HCT116 (cell line): ENCODE measurements around the gene DNASE2B.

ENCODE experiments used
- EZH2 ChIP-seq: fragments of 200-600 bp; sonication (generic); IDR thresholded peaks from 2 replicates; pipeline ENCODE4 v1.6.1; 2017; ENCODE audit warnings: antibody characterized with exemption, mixed run types
- JUND ChIP-seq: IDR thresholded peaks from 2 replicates; pipeline ENCODE4 v1.6.1; 2012
- POLR2A ChIP-seq: IDR thresholded peaks from 2 replicates; pipeline ENCODE4 v1.7.0; 2011; ENCODE audit warnings: borderline replicate concordance; ENCODE audit not compliant: insufficient read depth, insufficient read length; ENCODE audit errors: extremely low read depth
- POLR2AphosphoS5 ChIP-seq: IDR thresholded peaks from 2 replicates; pipeline ENCODE4 v1.6.1; 2011; ENCODE audit warnings: mild to moderate bottlenecking, low read depth, low read length, moderate library complexity
- SP1 ChIP-seq: IDR thresholded peaks from 2 replicates; pipeline ENCODE4 v1.6.1; 2012; ENCODE audit warnings: low read depth
- SRF ChIP-seq: IDR thresholded peaks from 2 replicates; pipeline ENCODE4 v1.6.1; 2012; ENCODE audit warnings: low read depth
- TCF7L2 ChIP-seq: IDR thresholded peaks from 2 replicates; pipeline ENCODE4 v1.7.0; 2011; ENCODE audit warnings: borderline replicate concordance, inconsistent platforms; ENCODE audit not compliant: insufficient read depth, insufficient read length; ENCODE audit errors: extremely low read depth
- TF ChIP-seq, protein P1 (sequence below), 3 experiments: fragments of 200-600 bp in 1 of 3; sonication (generic) in 1 of 3; IDR thresholded peaks in 2 of 3; conservative IDR thresholded peaks in 1 of 3; 2 replicates each; pipeline ENCODE4 v1.5.1; 2012 to 2017; ENCODE audit warnings: low read depth in 2 of 3, low read length in 2 of 3, antibody characterized with exemption in 1 of 3, borderline replicate concordance in 1 of 3, control low read depth in 1 of 3, mild to moderate bottlenecking in 1 of 3, mixed read lengths in 1 of 3, mixed run types in 1 of 3, moderate library complexity in 1 of 3; ENCODE audit not compliant: insufficient read depth in 1 of 3

DNA sequence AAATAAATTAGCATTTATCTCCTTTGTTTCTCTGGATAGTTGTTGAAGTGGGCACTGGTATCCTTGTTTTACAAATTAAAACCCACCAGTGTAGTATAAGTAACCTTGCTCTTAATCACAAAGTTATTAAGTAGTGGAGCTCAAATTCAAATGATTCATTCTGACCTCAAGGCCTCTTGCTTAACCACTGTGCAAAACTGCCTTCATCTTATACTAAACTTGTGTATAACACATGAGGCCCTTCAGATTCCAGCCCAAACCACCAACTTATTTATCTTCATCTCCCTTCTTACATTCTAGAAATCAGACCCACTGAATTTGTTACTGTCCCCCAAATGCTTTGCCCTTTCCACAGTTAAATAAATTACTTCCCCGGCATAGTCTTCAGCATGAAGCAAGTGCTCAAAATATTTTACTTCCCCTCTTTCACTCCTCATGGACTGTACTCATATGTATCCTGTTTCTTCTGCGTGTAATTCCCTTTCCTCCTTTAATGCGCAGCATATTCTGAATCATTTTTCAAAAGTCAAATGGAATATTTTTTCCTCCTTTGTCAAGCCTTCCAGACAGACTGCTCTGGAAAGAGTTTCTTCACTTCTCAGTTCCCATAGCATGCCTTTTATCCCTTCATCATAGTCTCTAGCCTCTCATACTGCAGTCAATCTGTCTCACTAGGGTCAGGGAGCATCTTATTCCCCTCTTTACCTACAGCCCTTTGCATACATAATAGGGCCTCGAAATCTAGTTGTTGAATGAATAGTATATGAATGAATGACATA, 19.0 kb upstream of the DNASE2B start:
- TF ChIP-seq, protein P1, sequence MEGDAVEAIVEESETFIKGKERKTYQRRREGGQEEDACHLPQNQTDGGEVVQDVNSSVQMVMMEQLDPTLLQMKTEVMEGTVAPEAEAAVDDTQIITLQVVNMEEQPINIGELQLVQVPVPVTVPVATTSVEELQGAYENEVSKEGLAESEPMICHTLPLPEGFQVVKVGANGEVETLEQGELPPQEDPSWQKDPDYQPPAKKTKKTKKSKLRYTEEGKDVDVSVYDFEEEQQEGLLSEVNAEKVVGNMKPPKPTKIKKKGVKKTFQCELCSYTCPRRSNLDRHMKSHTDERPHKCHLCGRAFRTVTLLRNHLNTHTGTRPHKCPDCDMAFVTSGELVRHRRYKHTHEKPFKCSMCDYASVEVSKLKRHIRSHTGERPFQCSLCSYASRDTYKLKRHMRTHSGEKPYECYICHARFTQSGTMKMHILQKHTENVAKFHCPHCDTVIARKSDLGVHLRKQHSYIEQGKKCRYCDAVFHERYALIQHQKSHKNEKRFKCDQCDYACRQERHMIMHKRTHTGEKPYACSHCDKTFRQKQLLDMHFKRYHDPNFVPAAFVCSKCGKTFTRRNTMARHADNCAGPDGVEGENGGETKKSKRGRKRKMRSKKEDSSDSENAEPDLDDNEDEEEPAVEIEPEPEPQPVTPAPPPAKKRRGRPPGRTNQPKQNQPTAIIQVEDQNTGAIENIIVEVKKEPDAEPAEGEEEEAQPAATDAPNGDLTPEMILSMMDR (IDR thresholded peaks at IDR 0.05 in 2 of 3, conservative IDR thresholded peaks at IDR 0.05 in 1 of 3; ENCODE audit: borderline replicate concordance in 1 of 3, insufficient read depth in 1 of 3, low read depth in 2 of 3, low read length in 2 of 3): no peak
- no peak for TF ChIP-seq POLR2A
- no peak for TF ChIP-seq POLR2AphosphoS5
- no peak for TF ChIP-seq SP1
- no peak for TF ChIP-seq SRF
- no peak for TF ChIP-seq JUND
- TF ChIP-seq TCF7L2: no peak
- TF ChIP-seq EZH2: no peak
